GM08714 (cell line): ENCODE measurements around the gene ZRANB3.
"Not testable (repeated sequence)": the region's sequence is repeated elsewhere in the genome, so short reads cannot be mapped to it uniquely, and the experiment has no call there.

ENCODE experiments used
- H3K4me3 ChIP-seq: fragments of 200-500 bp; sonication (Bioruptor generic); 2 replicates; pipeline ENCODE4 v1.5.1; 2014; ENCODE audit warnings: mild to moderate bottlenecking, low read length, inconsistent platforms
- ZNF274 ChIP-seq: IDR thresholded peaks from 2 replicates; pipeline ENCODE4 v1.6.1; 2012; ENCODE audit warnings: mild to moderate bottlenecking, low read depth, low read length

The ZRANB3 gene

DNA sequence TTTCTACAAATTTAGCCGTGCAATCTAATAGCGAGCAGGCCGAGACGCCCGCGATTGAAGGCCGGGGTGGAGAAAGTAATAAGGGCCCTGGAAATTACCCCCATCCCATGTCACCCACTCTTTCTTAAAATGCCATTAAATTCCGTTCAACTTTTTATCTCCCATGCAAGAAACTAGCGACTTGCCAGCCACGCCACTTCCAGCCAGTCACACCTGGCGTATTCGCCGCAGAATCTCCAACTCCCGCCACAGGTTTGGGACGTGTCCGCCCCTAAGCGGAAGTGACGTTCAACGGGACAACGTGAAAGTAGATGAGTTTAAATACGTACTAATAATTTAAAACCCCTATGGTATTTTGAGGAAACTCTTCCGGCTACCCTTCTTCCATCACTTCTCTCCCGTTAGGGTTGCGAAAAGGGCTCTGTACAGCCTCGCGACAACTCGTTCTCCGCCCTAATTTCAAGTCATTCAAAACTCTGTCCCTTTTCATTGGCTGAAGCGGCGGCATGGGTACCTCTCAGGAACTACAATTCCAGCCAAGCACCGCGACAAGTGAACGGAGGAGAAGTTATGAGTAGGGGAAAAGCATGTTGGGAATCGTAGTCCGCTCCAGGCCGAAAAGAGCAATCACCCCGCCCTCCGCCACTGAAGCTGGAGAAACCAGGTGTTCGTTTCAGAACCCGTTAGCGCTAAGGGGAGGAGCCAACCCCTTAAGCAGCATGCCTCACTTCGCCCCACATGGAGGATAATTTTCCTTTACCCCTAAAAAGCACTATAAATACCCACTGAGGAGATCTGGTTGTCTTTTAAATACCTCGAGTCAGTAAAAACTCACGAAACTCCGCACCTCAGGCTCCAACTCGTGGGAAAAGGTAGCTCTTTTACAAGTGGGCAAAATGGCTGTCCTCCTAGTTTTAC lies at the start of gene ZRANB3:
TSS of gene ZRANB3 (minus strand) at position 906 of the 918 bp plus-strand sequence.
- H3K4me3 ChIP-seq, result peak within 1 kb of the TSS; percentile 88
- TF ChIP-seq ZNF274, result no peak

DNA sequence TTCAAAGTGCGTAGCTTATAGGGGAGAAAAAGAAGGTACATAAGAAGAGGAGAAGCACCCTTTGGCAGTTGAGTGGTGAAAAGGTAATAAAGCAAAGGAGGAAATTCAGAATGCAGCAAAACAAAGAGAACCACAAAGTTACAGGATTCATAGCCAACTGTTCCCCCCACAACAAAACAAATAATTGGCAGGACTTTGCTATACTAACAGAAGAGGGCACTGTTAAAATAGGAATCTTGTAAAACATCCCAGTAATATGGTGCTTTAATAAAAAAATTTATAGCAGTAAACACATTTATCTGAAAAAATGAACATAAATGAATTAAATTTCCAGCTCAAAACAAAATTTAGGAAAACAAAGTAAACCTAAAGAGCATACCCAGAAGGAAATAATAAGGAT lies 42.6 kb upstream of the ZRANB3 start:
- no peak overlapping the region for H3K4me3 ChIP-seq
- TF ChIP-seq ZNF274, result no peak

DNA sequence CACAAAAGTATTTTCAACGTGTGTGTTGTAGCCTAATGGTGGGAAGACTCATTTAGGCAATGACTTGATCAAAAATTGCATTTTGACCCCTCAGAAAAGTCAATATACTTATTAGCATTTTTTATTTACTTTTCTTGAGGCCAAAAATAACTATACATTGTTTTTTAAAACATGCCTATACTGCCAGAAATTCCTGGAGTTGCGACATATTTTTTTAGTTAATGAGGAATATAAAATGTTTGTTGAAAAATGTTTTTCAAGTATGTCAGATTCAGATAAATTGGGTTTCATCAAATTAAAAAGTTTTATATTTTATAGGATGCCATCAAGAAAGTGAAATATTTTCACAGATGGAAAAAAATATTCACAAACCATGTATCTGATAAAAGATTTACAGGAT lies 39.9 kb upstream of the ZRANB3 start:
- no peak overlapping the region for H3K4me3 ChIP-seq
- TF ChIP-seq ZNF274, result no peak

DNA sequence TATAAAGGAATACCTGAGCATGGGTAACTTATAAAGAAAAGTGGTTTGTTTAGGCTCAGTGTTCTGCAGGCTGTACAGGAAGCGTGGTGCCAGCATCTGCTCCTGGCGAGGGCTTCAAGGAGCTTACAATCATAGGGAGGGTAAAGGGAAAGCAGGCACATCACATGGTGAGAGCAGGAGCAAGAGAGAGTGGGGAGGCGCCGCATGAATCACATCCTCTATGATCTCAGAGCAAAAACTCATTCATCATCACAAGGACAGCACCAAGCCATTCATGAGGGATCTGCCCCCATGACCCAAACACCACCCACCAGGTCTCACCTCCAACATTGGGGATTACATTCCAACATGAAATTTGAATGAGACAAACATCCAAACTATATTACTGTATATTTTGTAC lies 32.8 kb upstream of the ZRANB3 start:
- no peak for TF ChIP-seq ZNF274
- H3K4me3 ChIP-seq, result no peak overlapping the region

DNA sequence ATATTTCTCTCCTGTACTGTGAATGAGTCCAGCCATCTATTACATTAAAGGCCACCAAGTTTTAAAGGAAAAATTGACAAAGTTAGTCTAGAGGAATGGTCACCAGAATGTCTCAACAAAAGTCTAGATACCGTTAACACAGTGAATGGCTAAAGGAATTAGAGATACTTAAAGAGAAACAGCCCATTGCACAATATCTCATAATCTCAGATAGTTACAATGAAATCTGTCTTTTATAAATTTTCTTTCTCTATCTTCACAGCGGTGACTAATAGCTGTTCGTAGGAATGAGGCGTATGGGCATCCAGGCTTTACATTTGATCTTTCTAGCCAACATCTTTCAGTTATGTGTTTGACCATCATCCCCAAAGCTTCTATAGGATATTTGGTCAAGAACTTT lies 30.9 kb upstream of the ZRANB3 start:
- no peak for TF ChIP-seq ZNF274

DNA sequence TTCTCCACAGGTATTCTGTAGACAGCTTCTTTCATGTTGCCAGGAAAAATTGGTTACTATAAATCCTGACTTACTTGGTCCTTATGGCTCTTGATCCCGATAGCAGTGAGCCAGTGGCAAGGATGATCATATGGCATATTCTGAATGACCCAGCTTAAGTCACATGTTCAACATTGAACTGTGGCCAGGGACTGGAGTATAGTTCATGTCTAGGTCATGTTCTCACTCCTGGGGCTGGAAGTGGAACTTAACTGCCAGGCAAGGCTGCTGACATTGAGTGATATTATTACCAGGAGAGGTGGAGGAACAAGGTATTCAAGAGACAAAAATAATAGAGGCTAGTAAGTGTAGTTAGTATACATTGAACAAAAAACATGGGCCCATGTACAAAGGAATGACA lies 26.5 kb upstream of the ZRANB3 start:
- no peak overlapping the region for H3K4me3 ChIP-seq
- no peak for TF ChIP-seq ZNF274

More for the DNA sequence above, 30.9 kb upstream of the ZRANB3 start:
- no peak overlapping the region for H3K4me3 ChIP-seq

DNA sequence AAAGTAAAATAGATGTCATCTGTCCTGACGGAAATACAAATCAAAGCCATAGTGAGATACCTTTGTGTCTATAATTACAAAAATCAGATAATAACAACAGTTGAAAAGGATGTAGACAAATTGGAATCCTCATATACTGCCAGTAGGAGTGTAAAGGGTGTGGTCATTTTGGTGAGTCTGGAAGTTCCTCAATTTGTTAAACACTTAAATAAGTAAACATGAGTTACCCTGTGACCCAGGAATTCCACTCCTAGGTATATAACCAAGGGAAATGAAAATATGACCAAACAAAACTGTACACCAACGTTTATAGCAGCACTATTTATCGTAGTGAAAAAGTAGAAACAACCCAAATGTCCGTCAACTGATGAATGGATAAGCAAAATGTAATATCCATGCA lies 24.3 kb upstream of the ZRANB3 start:
- no peak for TF ChIP-seq ZNF274
- H3K4me3 ChIP-seq, result no peak overlapping the region

DNA sequence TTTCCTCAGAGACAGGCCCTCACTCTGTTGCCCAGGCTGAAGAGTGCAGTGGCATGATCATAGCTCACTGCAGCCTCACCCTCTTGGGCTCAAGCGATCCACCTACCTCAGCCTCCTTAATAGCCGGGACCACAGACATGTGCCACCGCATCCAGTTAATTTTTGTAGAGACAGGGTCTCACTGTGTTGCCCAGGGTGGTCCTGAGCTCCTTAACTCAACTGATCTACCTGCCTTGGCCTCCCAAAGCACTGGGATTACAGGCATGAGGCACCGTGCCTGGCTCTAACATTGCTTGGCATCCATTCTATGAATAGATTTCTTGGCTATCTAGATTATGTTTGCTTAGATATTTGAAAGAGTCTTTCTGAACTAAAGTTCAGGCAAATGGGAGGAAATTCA lies 21.9 kb upstream of the ZRANB3 start:
- TF ChIP-seq ZNF274, result no peak
- H3K4me3 ChIP-seq, result no peak overlapping the region

DNA sequence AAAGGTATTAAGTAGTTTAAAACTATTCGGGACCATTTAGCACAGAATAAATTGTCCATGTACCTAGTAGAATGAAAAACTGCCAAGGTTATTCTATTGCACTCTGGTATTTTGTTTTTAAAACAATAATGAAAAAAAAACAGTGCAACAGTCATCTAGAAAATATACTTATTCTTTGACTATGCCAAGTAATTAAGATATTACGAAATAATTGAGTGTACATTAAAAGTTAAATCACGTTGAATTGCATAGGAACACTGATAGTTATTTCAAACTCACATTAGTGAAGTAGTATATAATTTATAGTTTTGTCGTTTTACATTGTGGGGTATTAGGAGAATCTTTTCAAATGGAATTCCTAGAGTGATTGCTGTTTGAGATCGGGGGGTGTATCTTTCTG lies 20.3 kb upstream of the ZRANB3 start:
- TF ChIP-seq ZNF274, result no peak
- H3K4me3 ChIP-seq, result no peak overlapping the region

DNA sequence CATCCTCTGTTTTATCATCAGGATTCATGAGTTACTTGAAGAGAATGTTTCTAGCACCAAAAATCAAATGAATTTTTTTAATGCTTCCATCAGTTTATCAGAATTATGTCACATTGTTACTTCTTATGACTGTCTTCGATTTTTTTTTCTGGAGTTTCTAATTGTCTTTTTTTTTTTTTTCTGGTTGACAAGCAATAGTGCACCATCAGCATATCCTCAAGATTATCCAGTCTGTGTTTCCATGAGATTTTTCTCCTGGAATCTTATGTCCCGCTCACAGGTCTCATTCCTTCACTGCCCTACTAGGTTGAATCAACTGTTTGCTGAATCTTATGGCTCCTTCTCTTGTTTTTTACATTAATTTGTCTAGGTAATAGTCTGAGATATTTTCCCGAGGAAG lies 16.3 kb upstream of the ZRANB3 start:
- TF ChIP-seq ZNF274, result no peak
- H3K4me3 ChIP-seq, result no peak overlapping the region

DNA sequence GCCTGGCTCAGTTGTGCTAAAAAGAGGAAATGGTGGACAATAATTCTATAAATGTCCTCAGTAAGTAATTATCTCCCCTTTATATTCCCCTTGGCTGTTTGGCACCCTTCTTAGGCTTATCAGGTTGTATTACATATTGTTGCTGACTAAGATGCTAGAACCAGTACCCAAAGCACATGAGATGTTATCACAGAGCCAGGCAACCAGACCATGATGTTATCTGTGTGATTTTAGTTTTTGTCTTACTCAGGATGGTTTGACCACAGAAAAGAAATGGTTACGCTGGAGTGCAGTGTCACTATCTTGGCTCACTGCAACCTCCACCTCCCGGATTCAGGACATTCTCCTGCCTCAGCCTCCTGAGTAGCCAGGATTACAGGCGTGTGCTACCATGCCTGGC lies 15.4 kb upstream of the ZRANB3 start:
- H3K4me3 ChIP-seq, result no peak overlapping the region
- no peak for TF ChIP-seq ZNF274

DNA sequence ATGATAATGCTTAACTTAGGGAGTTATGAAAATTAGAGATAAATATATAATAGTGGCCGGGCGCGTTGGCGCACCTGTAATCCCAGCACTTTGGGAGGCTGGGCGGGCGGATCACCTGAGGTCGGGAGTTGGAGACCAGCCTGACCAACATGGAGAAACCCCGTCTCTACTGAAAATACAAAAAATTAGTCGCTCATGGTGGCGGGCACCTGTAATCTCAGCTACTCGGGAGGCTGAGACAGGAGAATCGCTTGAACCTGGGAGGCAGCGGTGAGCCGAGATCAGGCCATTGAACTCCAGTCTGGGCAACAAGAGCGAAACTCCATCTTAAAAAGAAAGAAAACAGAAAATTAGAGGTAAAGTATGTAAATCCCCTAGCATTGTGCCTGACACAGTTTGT lies 2.5 kb upstream of the ZRANB3 start:
- H3K4me3 ChIP-seq, result not testable (repeated sequence)

DNA sequence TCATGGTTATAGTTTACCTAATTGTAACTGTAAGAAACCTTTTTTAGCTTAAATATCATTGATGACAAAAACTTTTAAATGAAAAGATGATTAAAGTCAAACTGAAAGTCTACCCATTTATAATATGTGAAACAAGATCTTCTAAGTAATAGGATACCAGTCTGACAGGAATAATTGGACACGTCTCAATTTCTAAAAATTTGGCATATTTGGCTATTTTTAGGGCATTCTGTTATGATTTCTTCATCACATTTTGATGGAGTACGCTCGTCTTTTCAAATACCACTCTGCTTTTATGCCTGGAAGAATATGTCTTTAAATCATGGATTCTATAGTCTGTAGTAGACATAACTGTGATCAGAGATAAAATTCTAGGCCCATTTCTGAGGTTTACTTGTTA lies 1.6 kb upstream of the ZRANB3 start:
- peak overlapping the region; percentile 16; the same call in 1 of the 2 replicates for H3K4me3 ChIP-seq
- no peak for TF ChIP-seq ZNF274

DNA sequence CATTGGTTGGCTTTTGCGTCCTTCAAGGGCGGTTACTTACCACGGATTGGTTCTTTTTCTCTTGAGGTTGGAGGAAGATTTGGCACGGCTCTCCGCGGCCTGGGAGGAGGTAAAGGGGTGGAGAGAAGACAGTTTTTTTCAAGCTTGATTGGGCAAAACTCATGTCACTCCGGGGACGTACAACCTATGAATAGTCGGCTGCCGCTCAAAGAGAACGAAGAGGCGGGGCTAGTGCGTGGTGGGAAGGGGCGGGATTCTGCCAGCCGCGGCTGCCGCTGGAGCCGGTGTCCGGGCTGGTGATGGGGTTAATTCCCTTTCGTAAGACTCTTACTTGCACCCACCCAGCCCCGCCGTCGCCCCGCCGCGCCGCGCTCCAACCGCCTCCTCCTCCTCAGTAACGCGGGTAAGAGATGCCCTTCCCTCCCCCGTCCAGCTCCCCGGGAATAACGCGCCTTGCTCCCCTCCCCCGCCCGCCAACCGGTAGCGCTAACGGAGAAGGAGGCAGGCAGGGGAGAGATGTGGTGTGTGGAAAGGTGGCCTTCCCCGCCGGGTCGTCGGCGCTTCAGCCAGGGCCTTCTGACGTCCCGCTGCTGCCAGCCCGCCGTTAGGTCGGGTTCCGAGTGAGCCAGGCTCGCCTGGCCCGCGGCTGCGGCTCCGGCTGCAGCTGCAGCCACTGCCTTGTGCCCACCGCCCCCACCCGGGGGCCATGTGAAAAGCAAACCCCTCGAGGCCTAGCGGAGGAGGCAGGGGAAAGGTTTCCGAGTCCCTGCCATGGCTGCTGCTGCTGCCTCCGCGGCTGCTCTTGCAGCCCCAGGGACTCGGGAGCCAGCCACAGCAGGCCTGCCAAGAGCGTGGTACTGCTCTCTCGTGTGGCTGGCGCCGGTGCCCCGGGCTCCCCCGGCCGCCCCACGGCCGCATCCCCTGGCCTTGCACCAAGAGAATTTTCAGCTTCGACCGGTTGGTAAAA lies 496 bp upstream of the ZRANB3 start, which contains the start of gene R3HDM1:
TSS of gene R3HDM1 (plus strand) at position 254 of the 967 bp plus-strand sequence. CDS start 73,362 bp downstream, outside the sequence.
- TF ChIP-seq ZNF274, result no peak
- peak within 1 kb of the TSS; percentile 88 for H3K4me3 ChIP-seq
